GM12878 (cell line): ENCODE measurements around the gene MYOM1. TPM values are rescaled to one million over a fixed set of nuclear protein-coding genes. Genes with fewer than 3 reads are reported as not detected.

ENCODE experiments used
- CBFB ChIP-seq: IDR thresholded peaks from 2 replicates; pipeline ENCODE4 v1.6.1; 2016; ENCODE audit warnings: antibody characterized with exemption, low read depth
- CHD2 ChIP-seq: IDR thresholded peaks from 2 replicates; pipeline ENCODE4 v1.6.1; 2011; ENCODE audit warnings: low read depth, low read length, improper control_type of control experiment, borderline replicate concordance
- EGR1 ChIP-seq, 2 experiments: IDR thresholded peaks; 1 replicate in 1 of 2; 2 replicates in 1 of 2; pipeline ENCODE4 v1.6.1; 2011 to 2012; ENCODE audit warnings: low read depth in 2 of 2, low read length in 2 of 2, borderline replicate concordance in 1 of 2, mild to moderate bottlenecking in 1 of 2, moderate library complexity in 1 of 2
- MYC ChIP-seq: IDR thresholded peaks from 2 replicates; pipeline ENCODE4 v1.6.1; 2011; ENCODE audit warnings: mild to moderate bottlenecking, low read length, moderate library complexity, inconsistent platforms; ENCODE audit not compliant: insufficient read depth, insufficient replicate concordance, insufficient read length, severe bottlenecking
- NFIC ChIP-seq: IDR thresholded peaks from 2 replicates; pipeline ENCODE4 v1.6.1; 2012; ENCODE audit warnings: low read depth, mild to moderate bottlenecking, inconsistent platforms, low read length, moderate library complexity
- NR2F1 ChIP-seq: fragments of 450-650 bp; conservative IDR thresholded peaks from 2 replicates; pipeline ENCODE4 v1.6.1; 2017; ENCODE audit warnings: mild to moderate bottlenecking
- RFX5 ChIP-seq: IDR thresholded peaks from 2 replicates; pipeline ENCODE4 v1.6.1; 2011; ENCODE audit warnings: low read depth, low read length, improper control_type of control experiment
- SMAD1 ChIP-seq: fragments of 450-650 bp; IDR thresholded peaks from 2 replicates; pipeline ENCODE4 v1.6.1; 2018; ENCODE audit warnings: mild to moderate bottlenecking, low read depth; ENCODE audit not compliant: partially characterized antibody
- SMC3 ChIP-seq: IDR thresholded peaks from 2 replicates; pipeline ENCODE4 v1.6.1; 2011; ENCODE audit warnings: low read length, improper control_type of control experiment, borderline replicate concordance
- SRF ChIP-seq, 2 experiments: IDR thresholded peaks; 2 replicates each; pipeline ENCODE4 v1.6.1; 2011; ENCODE audit warnings: low read depth in 2 of 2, low read length in 2 of 2, mild to moderate bottlenecking in 1 of 2, moderate library complexity in 1 of 2
- SUZ12 ChIP-seq: fragments of 200-600 bp; sonication (generic); IDR thresholded peaks from one replicate; pipeline ENCODE4 v1.6.1; 2018; ENCODE audit warnings: antibody characterized with exemption, mild to moderate bottlenecking; ENCODE audit not compliant: unreplicated experiment
- polyA plus RNA-seq, 11 experiments: library from polyadenylated mRNA; depleted of rRNA in 4 of 11; unstranded in 6 of 11; stranded (reverse) in 5 of 11; fragments of >200 nt; fragmentation: Nextera tagmentation in 4 of 11; fragmentation: Illumina TruSeq in 1 of 11; extraction: Ambion mirVana in 4 of 11; extraction: Trizol in 1 of 11; gene quantifications; 1 replicate in 1 of 11; 2 replicates in 10 of 11; pipeline versions ENCODE4 v1.2.1 to v1.2.3, GENCODE V29; 2011 to 2016; ENCODE audit warnings: inconsistent platforms in 2 of 11, missing spikeins in 2 of 11, low read depth in 1 of 11
- total RNA-seq, 4 experiments: library from RNA; depleted of rRNA in 3 of 4; stranded (reverse); fragments of >200 nt in 3 of 4; fragmentation: Illumina TruSeq in 1 of 4; extraction: Trizol in 1 of 4; gene quantifications; 2 replicates each; pipeline versions ENCODE4 v1.2.1 to v1.2.3, GENCODE V29; 2013 to 2021
- TF ChIP-seq, protein P1 (sequence below): fragments of 450-650 bp; IDR thresholded peaks from 2 replicates; pipeline ENCODE4 v1.6.1; 2016; ENCODE audit warnings: mild to moderate bottlenecking
- TF ChIP-seq, protein P2 (sequence below): IDR thresholded peaks from 2 replicates; pipeline ENCODE4 v1.6.1; 2011; ENCODE audit warnings: low read depth, mild to moderate bottlenecking, low read length, moderate library complexity, borderline replicate concordance; ENCODE audit errors: extremely low read depth
- TF ChIP-seq, protein P3 (sequence below): fragments of 450-650 bp; IDR thresholded peaks from 2 replicates; pipeline ENCODE4 v1.6.1; 2017; ENCODE audit warnings: mild to moderate bottlenecking, moderate library complexity
- TF ChIP-seq, protein P4 (sequence below): fragments of 450-650 bp; formaldehyde crosslinking; IDR thresholded peaks from 2 replicates; pipeline ENCODE4 v1.5.0; 2022; ENCODE audit warnings: mild to moderate bottlenecking, missing genetic modification characterization
- TF ChIP-seq, protein P5 (sequence below): IDR thresholded peaks from 2 replicates; pipeline ENCODE4 v1.6.1; 2011; ENCODE audit warnings: borderline replicate concordance, low read depth, mild to moderate bottlenecking, moderate library complexity, low read length; ENCODE audit not compliant: insufficient read depth, poor library complexity, severe bottlenecking

Gene MYOM1
- total and polyA plus RNA-seq, 10 of the 15 experiments (the other 5 are each of a cell fraction or from before 2014, with no cell fraction given), result 0.06 to 1.0 (median 0.57) TPM

DNA sequence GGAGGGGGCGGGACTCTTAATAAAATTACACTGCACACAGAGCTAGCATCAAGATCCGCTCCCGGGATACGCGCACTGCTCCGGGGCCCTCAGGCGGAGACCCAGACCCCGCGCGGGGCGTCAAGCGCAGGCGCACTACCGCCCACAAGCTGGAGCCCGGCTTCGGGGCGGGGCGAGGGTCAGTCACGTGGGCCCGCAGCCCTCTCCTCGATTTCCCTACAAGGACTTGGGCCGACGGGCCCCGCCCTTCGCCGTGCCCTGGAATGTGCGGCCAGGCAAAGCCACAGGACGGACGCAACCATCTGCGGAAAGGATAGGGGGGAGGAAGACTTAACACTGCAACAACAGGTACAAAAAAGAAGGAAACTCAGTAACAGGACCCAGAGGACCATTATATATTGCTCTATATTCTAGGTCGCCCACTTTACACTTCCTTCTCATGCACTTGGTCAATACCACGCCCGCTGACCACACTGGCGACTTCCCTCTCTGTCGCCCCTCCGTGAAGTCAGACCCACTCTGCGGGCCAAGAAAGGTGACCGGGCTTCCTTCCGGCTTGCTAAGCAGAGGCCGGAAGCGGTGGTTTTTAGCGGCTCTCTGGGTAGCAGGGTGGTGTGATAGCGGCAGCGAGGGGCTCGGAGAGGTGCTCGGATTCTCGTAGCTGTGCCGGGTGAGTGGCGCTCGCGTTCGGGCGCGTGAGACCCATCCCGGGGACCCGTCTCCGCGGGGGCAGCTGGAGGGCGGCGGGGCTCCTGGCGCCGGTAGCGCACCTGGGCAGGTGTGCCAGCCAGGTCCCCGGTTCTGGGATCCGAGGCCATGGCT is 27.7 kb upstream of the MYOM1 start, which contains the start of gene MYL12A (continued):
- TF ChIP-seq, protein P1, sequence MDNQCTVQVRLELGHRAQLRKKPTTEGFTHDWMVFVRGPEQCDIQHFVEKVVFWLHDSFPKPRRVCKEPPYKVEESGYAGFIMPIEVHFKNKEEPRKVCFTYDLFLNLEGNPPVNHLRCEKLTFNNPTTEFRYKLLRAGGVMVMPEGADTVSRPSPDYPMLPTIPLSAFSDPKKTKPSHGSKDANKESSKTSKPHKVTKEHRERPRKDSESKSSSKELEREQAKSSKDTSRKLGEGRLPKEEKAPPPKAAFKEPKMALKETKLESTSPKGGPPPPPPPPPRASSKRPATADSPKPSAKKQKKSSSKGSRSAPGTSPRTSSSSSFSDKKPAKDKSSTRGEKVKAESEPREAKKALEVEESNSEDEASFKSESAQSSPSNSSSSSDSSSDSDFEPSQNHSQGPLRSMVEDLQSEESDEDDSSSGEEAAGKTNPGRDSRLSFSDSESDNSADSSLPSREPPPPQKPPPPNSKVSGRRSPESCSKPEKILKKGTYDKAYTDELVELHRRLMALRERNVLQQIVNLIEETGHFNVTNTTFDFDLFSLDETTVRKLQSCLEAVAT, result peak; percentile 98
- TF ChIP-seq SMAD1 (peak; percentile 76), MYC (no peak), CBFB (peak; percentile 99), NR2F1 (peak; percentile 97), SRF (IDR thresholded peaks at IDR 0.05; ENCODE audit: low read depth in 2 of 2, low read length in 2 of 2) (peak; percentile 85 to 97), EGR1 (IDR thresholded peaks at IDR 0.05; ENCODE audit: borderline replicate concordance in 1 of 2, low read depth in 2 of 2, low read length in 2 of 2) (peak in 1 of 2 experiments; percentile 74; a peak in 2 of 3 replicates), SUZ12 (no peak), NFIC (peak; percentile 86; the same call in 1 of the 2 replicates), RFX5 (no peak), SMC3 (peak; percentile 16; the same call in 1 of the 2 replicates), CHD2 (no peak; the same call in 1 of the 2 replicates)
- TF ChIP-seq, protein P2, sequence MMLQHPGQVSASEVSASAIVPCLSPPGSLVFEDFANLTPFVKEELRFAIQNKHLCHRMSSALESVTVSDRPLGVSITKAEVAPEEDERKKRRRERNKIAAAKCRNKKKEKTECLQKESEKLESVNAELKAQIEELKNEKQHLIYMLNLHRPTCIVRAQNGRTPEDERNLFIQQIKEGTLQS, result peak; percentile 85; the same call in 1 of the 2 replicates
- TF ChIP-seq, protein P3, sequence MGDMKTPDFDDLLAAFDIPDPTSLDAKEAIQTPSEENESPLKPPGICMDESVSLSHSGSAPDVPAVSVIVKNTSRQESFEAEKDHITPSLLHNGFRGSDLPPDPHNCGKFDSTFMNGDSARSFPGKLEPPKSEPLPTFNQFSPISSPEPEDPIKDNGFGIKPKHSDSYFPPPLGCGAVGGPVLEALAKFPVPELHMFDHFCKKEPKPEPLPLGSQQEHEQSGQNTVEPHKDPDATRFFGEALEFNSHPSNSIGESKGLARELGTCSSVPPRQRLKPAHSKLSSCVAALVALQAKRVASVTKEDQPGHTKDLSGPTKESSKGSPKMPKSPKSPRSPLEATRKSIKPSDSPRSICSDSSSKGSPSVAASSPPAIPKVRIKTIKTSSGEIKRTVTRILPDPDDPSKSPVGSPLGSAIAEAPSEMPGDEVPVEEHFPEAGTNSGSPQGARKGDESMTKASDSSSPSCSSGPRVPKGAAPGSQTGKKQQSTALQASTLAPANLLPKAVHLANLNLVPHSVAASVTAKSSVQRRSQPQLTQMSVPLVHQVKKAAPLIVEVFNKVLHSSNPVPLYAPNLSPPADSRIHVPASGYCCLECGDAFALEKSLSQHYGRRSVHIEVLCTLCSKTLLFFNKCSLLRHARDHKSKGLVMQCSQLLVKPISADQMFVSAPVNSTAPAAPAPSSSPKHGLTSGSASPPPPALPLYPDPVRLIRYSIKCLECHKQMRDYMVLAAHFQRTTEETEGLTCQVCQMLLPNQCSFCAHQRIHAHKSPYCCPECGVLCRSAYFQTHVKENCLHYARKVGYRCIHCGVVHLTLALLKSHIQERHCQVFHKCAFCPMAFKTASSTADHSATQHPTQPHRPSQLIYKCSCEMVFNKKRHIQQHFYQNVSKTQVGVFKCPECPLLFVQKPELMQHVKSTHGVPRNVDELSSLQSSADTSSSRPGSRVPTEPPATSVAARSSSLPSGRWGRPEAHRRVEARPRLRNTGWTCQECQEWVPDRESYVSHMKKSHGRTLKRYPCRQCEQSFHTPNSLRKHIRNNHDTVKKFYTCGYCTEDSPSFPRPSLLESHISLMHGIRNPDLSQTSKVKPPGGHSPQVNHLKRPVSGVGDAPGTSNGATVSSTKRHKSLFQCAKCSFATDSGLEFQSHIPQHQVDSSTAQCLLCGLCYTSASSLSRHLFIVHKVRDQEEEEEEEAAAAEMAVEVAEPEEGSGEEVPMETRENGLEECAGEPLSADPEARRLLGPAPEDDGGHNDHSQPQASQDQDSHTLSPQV, result no peak
- TF ChIP-seq, protein P4, sequence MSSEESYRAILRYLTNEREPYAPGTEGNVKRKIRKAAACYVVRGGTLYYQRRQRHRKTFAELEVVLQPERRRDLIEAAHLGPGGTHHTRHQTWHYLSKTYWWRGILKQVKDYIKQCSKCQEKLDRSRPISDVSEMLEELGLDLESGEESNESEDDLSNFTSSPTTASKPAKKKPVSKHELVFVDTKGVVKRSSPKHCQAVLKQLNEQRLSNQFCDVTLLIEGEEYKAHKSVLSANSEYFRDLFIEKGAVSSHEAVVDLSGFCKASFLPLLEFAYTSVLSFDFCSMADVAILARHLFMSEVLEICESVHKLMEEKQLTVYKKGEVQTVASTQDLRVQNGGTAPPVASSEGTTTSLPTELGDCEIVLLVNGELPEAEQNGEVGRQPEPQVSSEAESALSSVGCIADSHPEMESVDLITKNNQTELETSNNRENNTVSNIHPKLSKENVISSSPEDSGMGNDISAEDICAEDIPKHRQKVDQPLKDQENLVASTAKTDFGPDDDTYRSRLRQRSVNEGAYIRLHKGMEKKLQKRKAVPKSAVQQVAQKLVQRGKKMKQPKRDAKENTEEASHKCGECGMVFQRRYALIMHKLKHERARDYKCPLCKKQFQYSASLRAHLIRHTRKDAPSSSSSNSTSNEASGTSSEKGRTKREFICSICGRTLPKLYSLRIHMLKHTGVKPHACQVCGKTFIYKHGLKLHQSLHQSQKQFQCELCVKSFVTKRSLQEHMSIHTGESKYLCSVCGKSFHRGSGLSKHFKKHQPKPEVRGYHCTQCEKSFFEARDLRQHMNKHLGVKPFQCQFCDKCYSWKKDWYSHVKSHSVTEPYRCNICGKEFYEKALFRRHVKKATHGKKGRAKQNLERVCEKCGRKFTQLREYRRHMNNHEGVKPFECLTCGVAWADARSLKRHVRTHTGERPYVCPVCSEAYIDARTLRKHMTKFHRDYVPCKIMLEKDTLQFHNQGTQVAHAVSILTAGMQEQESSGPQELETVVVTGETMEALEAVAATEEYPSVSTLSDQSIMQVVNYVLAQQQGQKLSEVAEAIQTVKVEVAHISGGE (CRISPR knock-in tag), result peak; percentile 32; the same call in 1 of the 2 replicates
- TF ChIP-seq, protein P5, sequence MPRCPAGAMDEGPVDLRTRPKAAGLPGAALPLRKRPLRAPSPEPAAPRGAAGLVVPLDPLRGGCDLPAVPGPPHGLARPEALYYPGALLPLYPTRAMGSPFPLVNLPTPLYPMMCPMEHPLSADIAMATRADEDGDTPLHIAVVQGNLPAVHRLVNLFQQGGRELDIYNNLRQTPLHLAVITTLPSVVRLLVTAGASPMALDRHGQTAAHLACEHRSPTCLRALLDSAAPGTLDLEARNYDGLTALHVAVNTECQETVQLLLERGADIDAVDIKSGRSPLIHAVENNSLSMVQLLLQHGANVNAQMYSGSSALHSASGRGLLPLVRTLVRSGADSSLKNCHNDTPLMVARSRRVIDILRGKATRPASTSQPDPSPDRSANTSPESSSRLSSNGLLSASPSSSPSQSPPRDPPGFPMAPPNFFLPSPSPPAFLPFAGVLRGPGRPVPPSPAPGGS, result no peak
